GM23338 (cell line): ENCODE data around the gene CACNG3. TPM values are rescaled to one million over a fixed set of nuclear protein-coding genes. Genes with fewer than 3 reads are reported as not detected.

ENCODE experiments used
- ATAC-seq: fragments of 200-7000 bp; cut with Tn5 transposase; 3 replicates; pipeline ENCODE4 v1.9.1; 2020
- DNase-seq: peaks from one replicate; pipeline ENCODE4 v3.0.0-alpha.2; 2015; ENCODE audit warnings: low spot score
- H2AFZ ChIP-seq: fragments of 200-600 bp; sonication (generic); 2 replicates; pipeline ENCODE4 v1.8.0; 2016; ENCODE audit warnings: antibody characterized with exemption, mild to moderate bottlenecking, moderate library complexity
- H3F3A ChIP-seq: fragments of 200-600 bp; sonication (generic); replicated peaks from 2 replicates; pipeline ENCODE4 v1.8.0; 2017; ENCODE audit warnings: antibody characterized with exemption, mixed run types, low read depth
- H3K27ac ChIP-seq: fragments of 200-600 bp; sonication (generic); 2 replicates; pipeline ENCODE4 v1.6.1; 2016; ENCODE audit warnings: low read depth
- H3K27me3 ChIP-seq: fragments of 200-600 bp; sonication (generic); 2 replicates; pipeline ENCODE4 v1.8.0; 2016; ENCODE audit warnings: mild to moderate bottlenecking, mixed run types, moderate library complexity; ENCODE audit not compliant: insufficient read depth
- H3K36me3 ChIP-seq: fragments of 200-600 bp; sonication (generic); 2 replicates; pipeline ENCODE4 v1.8.0; 2016; ENCODE audit warnings: mild to moderate bottlenecking; ENCODE audit not compliant: insufficient read depth
- H3K4me1 ChIP-seq: fragments of 200-600 bp; sonication (generic); 2 replicates; pipeline ENCODE4 v1.8.0; 2016; ENCODE audit warnings: mild to moderate bottlenecking, moderate library complexity; ENCODE audit not compliant: insufficient read depth
- H3K4me2 ChIP-seq: fragments of 200-600 bp; sonication (generic); 2 replicates; pipeline ENCODE4 v1.7.1; 2017; ENCODE audit warnings: mixed run types
- H3K4me3 ChIP-seq: fragments of 200-600 bp; sonication (generic); 2 replicates; pipeline ENCODE4 v1.6.1; 2016; ENCODE audit warnings: mixed run types
- H3K79me2 ChIP-seq: fragments of 200-600 bp; sonication (generic); replicated peaks from 2 replicates; pipeline ENCODE4 v1.8.0; 2017; ENCODE audit warnings: mild to moderate bottlenecking; ENCODE audit not compliant: insufficient read depth
- H3K9me2 ChIP-seq: fragments of 200-600 bp; sonication (generic); 2 replicates; pipeline ENCODE4 v1.8.0; 2017; ENCODE audit not compliant: insufficient read depth
- H4K20me1 ChIP-seq: fragments of 200-600 bp; sonication (generic); replicated peaks from 2 replicates; pipeline ENCODE4 v1.8.0; 2017; ENCODE audit warnings: mild to moderate bottlenecking; ENCODE audit not compliant: insufficient read depth
- H3K27ac Mint-ChIP-seq: 2 replicates; pipeline ENCODE4 v1.8.0; 2020; ENCODE audit warnings: inconsistent platforms, mild to moderate bottlenecking, moderate library complexity, mixed read lengths
- H3K27me3 Mint-ChIP-seq: 3 replicates; pipeline ENCODE4 v1.8.0; 2022; ENCODE audit warnings: low read depth, mild to moderate bottlenecking, moderate library complexity, mixed read lengths, inconsistent platforms; ENCODE audit not compliant: insufficient read depth, poor library complexity
- H3K36me3 Mint-ChIP-seq: 3 replicates; pipeline ENCODE4 v1.8.0; 2021; ENCODE audit warnings: low read depth, mild to moderate bottlenecking, inconsistent platforms, moderate library complexity, mixed read lengths
- H3K4me1 Mint-ChIP-seq: 3 replicates; pipeline ENCODE4 v1.8.0; 2020; ENCODE audit warnings: mild to moderate bottlenecking, inconsistent platforms, mixed read lengths
- H3K4me3 Mint-ChIP-seq: 3 replicates; pipeline ENCODE4 v1.8.0; 2021; ENCODE audit warnings: moderate library complexity, mild to moderate bottlenecking, inconsistent platforms, mixed read lengths
- H3K9me3 Mint-ChIP-seq: 3 replicates; pipeline ENCODE4 v1.8.0; 2020; ENCODE audit warnings: moderate library complexity, mild to moderate bottlenecking, inconsistent platforms, mixed read lengths
- CREB1 ChIP-seq: fragments of 250-450 bp; sonication (Bioruptor Pico); IDR thresholded peaks from 2 replicates; pipeline ENCODE4 v1.5.0; 2020; ENCODE audit warnings: low read depth, mild to moderate bottlenecking, moderate library complexity
- ETS1 ChIP-seq: IDR thresholded peaks from 2 replicates; pipeline ENCODE4 v1.6.1; 2016; ENCODE audit warnings: antibody characterized with exemption
- EZH2phosphoT487 ChIP-seq: fragments of 200-600 bp; sonication (generic); IDR thresholded peaks from one replicate; pipeline ENCODE4 v1.8.1; 2018; ENCODE audit warnings: antibody characterized with exemption; ENCODE audit not compliant: unreplicated experiment
- POLR2AphosphoS5 ChIP-seq: IDR thresholded peaks from 2 replicates; pipeline ENCODE4 v1.6.1; 2016; ENCODE audit warnings: antibody characterized with exemption, low read depth
- REST ChIP-seq: IDR thresholded peaks from one replicate; pipeline ENCODE4 v1.6.1; 2018; ENCODE audit warnings: antibody characterized with exemption; ENCODE audit not compliant: unreplicated experiment
- STAT1 ChIP-seq: IDR thresholded peaks from one replicate; pipeline ENCODE4 v1.6.1; 2016; ENCODE audit warnings: antibody characterized with exemption; ENCODE audit not compliant: unreplicated experiment
- polyA plus RNA-seq: library from polyadenylated mRNA; unstranded; fragments of >200 nt; fragmentation: Nextera tagmentation; extraction: Ambion mirVana; gene quantifications from 2 replicates; pipeline ENCODE4 v1.2.1, GENCODE V29; 2016
- total RNA-seq: library from RNA; depleted of rRNA; stranded (reverse); fragments of >200 nt; shearing (Covaris generic); gene quantifications from 2 replicates; pipeline ENCODE4 v1.2.3, GENCODE V29; 2014
- TF ChIP-seq, protein P1 (sequence below): fragments of 250-450 bp; sonication (Bioruptor Pico); IDR thresholded peaks from 2 replicates; pipeline ENCODE4 v1.5.0; 2020; ENCODE audit warnings: mild to moderate bottlenecking, moderate library complexity
- TF ChIP-seq, protein P2 (sequence below), 2 experiments: fragments of 200-600 bp in 1 of 2; sonication (generic) in 1 of 2; conservative IDR thresholded peaks; 2 replicates each; pipeline versions ENCODE4 v1.5.1 to v1.6.1; 2016 to 2017; ENCODE audit warnings: antibody characterized with exemption in 2 of 2, low read depth in 2 of 2, mild to moderate bottlenecking in 2 of 2, moderate library complexity in 1 of 2

CACNG3 gene
- total and polyA plus RNA-seq, 2 experiments from 2014 or later = not detected

DNA sequence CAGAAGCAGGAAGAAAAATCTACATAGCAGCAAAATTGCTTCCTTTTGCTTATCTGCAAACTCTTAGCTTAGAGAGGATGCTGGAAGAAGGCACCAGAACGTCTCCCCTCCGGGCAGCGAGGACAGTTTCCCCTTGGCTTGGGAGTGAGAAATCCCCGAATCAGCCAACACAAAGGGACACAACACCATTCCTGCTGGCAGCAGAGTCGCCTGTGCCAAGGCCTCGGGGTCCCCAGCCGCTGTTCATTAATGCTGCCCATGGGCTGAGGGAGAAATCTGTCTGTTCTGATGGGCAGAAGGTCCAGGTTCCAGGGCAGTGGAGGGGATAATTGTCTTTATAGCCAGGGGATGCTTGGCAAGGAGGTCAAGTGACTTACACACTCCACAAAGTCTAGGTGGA is 38.0 kb downstream of the CACNG3 start (continued):
- TF ChIP-seq, protein P1, sequence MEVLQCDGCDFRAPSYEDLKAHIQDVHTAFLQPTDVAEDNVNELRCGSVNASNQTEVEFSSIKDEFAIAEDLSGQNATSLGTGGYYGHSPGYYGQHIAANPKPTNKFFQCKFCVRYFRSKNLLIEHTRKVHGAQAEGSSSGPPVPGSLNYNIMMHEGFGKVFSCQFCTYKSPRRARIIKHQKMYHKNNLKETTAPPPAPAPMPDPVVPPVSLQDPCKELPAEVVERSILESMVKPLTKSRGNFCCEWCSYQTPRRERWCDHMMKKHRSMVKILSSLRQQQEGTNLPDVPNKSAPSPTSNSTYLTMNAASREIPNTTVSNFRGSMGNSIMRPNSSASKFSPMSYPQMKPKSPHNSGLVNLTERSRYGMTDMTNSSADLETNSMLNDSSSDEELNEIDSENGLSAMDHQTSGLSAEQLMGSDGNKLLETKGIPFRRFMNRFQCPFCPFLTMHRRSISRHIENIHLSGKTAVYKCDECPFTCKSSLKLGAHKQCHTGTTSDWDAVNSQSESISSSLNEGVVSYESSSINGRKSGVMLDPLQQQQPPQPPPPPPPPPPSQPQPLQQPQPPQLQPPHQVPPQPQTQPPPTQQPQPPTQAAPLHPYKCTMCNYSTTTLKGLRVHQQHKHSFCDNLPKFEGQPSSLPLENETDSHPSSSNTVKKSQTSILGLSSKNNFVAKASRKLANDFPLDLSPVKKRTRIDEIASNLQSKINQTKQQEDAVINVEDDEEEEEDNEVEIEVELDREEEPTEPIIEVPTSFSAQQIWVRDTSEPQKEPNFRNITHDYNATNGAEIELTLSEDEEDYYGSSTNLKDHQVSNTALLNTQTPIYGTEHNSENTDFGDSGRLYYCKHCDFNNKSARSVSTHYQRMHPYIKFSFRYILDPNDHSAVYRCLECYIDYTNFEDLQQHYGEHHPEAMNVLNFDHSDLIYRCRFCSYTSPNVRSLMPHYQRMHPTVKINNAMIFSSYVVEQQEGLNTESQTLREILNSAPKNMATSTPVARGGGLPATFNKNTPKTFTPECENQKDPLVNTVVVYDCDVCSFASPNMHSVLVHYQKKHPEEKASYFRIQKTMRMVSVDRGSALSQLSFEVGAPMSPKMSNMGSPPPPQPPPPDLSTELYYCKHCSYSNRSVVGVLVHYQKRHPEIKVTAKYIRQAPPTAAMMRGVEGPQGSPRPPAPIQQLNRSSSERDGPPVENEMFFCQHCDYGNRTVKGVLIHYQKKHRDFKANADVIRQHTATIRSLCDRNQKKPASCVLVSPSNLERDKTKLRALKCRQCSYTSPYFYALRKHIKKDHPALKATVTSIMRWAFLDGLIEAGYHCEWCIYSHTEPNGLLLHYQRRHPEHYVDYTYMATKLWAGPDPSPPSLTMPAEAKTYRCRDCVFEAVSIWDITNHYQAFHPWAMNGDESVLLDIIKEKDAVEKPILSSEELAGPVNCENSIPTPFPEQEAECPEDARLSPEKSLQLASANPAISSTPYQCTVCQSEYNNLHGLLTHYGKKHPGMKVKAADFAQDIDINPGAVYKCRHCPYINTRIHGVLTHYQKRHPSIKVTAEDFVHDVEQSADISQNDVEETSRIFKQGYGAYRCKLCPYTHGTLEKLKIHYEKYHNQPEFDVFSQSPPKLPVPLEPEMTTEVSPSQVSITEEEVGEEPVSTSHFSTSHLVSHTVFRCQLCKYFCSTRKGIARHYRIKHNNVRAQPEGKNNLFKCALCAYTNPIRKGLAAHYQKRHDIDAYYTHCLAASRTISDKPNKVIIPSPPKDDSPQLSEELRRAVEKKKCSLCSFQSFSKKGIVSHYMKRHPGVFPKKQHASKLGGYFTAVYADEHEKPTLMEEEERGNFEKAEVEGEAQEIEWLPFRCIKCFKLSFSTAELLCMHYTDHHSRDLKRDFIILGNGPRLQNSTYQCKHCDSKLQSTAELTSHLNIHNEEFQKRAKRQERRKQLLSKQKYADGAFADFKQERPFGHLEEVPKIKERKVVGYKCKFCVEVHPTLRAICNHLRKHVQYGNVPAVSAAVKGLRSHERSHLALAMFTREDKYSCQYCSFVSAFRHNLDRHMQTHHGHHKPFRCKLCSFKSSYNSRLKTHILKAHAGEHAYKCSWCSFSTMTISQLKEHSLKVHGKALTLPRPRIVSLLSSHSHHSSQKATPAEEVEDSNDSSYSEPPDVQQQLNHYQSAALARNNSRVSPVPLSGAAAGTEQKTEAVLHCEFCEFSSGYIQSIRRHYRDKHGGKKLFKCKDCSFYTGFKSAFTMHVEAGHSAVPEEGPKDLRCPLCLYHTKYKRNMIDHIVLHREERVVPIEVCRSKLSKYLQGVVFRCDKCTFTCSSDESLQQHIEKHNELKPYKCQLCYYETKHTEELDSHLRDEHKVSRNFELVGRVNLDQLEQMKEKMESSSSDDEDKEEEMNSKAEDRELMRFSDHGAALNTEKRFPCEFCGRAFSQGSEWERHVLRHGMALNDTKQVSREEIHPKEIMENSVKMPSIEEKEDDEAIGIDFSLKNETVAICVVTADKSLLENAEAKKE = no peak
- TF ChIP-seq REST (no peak), EZH2phosphoT487 (no peak), STAT1 (no peak)

GRCh38 chr16:24297375-24297774 is 41.2 kb downstream of the CACNG3 start:
- Histone ChIP-seq H3K79me2 (no peaks in the 10 kb centered on the region), H3F3A (no peaks in the 10 kb centered on the region), H3K27ac (no peak overlapping the region), H3K9me2 (no peaks in the 10 kb centered on the region; the same call in 1 of the 2 replicates), H3K4me2 (no peak overlapping the region), H3K4me1 (no peaks in the 10 kb centered on the region), H3K36me3 (no peaks in the 10 kb centered on the region), H3K27me3 (no peaks in the 10 kb centered on the region), H4K20me1 (no peaks in the 10 kb centered on the region), H3K4me3 (no peak overlapping the region), H2AFZ (peak overlapping the region; percentile 89)
- Mint-ChIP-seq H3K27me3 (no peaks in the 10 kb centered on the region), H3K4me3 (no peak overlapping the region), H3K27ac (no peak overlapping the region), H3K36me3 (no peaks in the 10 kb centered on the region; the same call in 2 of the 3 replicates), H3K9me3 (0 out of 3 replicates have a peak, but pooled peaks cover 2% of the 10 kb centered on the region), H3K4me1 (no peaks in the 10 kb centered on the region)
- ATAC-seq (no peak), DNase-seq (no peak)
- TF ChIP-seq STAT1 (no peak), REST (no peak), CREB1 (no peak), ETS1 (no peak), POLR2AphosphoS5 (no peak), EZH2phosphoT487 (no peak)
- TF ChIP-seq, protein P2, sequence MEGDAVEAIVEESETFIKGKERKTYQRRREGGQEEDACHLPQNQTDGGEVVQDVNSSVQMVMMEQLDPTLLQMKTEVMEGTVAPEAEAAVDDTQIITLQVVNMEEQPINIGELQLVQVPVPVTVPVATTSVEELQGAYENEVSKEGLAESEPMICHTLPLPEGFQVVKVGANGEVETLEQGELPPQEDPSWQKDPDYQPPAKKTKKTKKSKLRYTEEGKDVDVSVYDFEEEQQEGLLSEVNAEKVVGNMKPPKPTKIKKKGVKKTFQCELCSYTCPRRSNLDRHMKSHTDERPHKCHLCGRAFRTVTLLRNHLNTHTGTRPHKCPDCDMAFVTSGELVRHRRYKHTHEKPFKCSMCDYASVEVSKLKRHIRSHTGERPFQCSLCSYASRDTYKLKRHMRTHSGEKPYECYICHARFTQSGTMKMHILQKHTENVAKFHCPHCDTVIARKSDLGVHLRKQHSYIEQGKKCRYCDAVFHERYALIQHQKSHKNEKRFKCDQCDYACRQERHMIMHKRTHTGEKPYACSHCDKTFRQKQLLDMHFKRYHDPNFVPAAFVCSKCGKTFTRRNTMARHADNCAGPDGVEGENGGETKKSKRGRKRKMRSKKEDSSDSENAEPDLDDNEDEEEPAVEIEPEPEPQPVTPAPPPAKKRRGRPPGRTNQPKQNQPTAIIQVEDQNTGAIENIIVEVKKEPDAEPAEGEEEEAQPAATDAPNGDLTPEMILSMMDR (conservative IDR thresholded peaks at IDR 0.05; ENCODE audit: low read depth in 2 of 2) = no peak
